HEK293T (cell line): ENCODE measurements around the gene VANGL2.

Experiments used
- CTCF ChIA-PET: fragments of 350-600 bp; formaldehyde crosslinking; extraction: SDS; loops from one replicate; lab custom pipeline; 2021; ENCODE audit warnings: antibody characterized with exemption, inconsistent platforms; lab: Yijun Ruan, JAX
- POLR2A ChIA-PET: fragments of 350-600 bp; formaldehyde crosslinking; extraction: SDS; loops from one replicate; lab custom pipeline; 2020; ENCODE audit warnings: antibody characterized with exemption, inconsistent platforms; lab: Yijun Ruan, JAX
- DNase-seq: peaks from one replicate; pipeline ENCODE4 v3.0.0; 2012; ENCODE audit warnings: mixed read lengths; ENCODE audit errors: extremely low spot score
- ARNT ChIP-seq: fragments of 450-650 bp; IDR thresholded peaks from 2 replicates; pipeline ENCODE4 v1.6.1; 2017; ENCODE audit warnings: mild to moderate bottlenecking
- BHLHE40 ChIP-seq: fragments of 450-650 bp; IDR thresholded peaks from 2 replicates; pipeline ENCODE4 v1.6.1; 2016; ENCODE audit warnings: mild to moderate bottlenecking, moderate library complexity, borderline replicate concordance
- CTBP1 ChIP-seq: fragments of 450-650 bp; IDR thresholded peaks from 2 replicates; pipeline ENCODE4 v1.6.1; 2016; ENCODE audit warnings: borderline replicate concordance
- ELF4 ChIP-seq: fragments of 450-650 bp; IDR thresholded peaks from 2 replicates; pipeline ENCODE4 v1.6.1; 2017; ENCODE audit warnings: antibody characterized with exemption
- FOXA1 ChIP-seq: fragments of 450-650 bp; IDR thresholded peaks from 2 replicates; pipeline ENCODE4 v1.6.1; 2016; ENCODE audit warnings: mild to moderate bottlenecking
- FOXK2 ChIP-seq: fragments of 450-650 bp; IDR thresholded peaks from 2 replicates; pipeline ENCODE4 v1.6.1; 2016; ENCODE audit warnings: mild to moderate bottlenecking
- FOXM1 ChIP-seq: fragments of 450-650 bp; IDR thresholded peaks from 2 replicates; pipeline ENCODE4 v1.6.1; 2017; ENCODE audit warnings: mild to moderate bottlenecking, borderline replicate concordance
- HDGF ChIP-seq: fragments of 450-650 bp; IDR thresholded peaks from 2 replicates; pipeline ENCODE4 v1.6.1; 2017; ENCODE audit warnings: antibody characterized with exemption, borderline replicate concordance
- L3MBTL2 ChIP-seq: fragments of 450-650 bp; conservative IDR thresholded peaks from 2 replicates; pipeline ENCODE4 v1.6.1; 2016; ENCODE audit warnings: mild to moderate bottlenecking
- LEF1 ChIP-seq: fragments of 450-650 bp; IDR thresholded peaks from 2 replicates; pipeline ENCODE4 v1.6.1; 2017; ENCODE audit warnings: mild to moderate bottlenecking, borderline replicate concordance
- NFRKB ChIP-seq: fragments of 450-650 bp; IDR thresholded peaks from 2 replicates; pipeline ENCODE4 v1.6.1; 2016; ENCODE audit warnings: mild to moderate bottlenecking, moderate library complexity
- PKNOX1 ChIP-seq: fragments of 450-650 bp; IDR thresholded peaks from 2 replicates; pipeline ENCODE4 v1.6.1; 2016
- SP1 ChIP-seq: fragments of 450-650 bp; IDR thresholded peaks from 2 replicates; pipeline ENCODE4 v1.6.1; 2017
- SUZ12 ChIP-seq: fragments of 450-650 bp; IDR thresholded peaks from 2 replicates; pipeline ENCODE4 v1.6.1; 2016; ENCODE audit warnings: mild to moderate bottlenecking
- TARDBP ChIP-seq: fragments of 450-650 bp; IDR thresholded peaks from 2 replicates; pipeline ENCODE4 v1.6.1; 2016
- ZNF384 ChIP-seq: fragments of 450-650 bp; IDR thresholded peaks from 2 replicates; pipeline ENCODE4 v1.6.1; 2016

Gene VANGL2

GRCh38 chr1:160400223-160400645 lies at the start of gene VANGL2:
Gene VANGL2 (plus strand): TSS chr1:160400564. CDS start chr1:160415838, 15,274 bp downstream.
- TF ChIP-seq SP1 (no peak), FOXM1 (peak; percentile 70), ZNF384 (no peak), FOXA1 (no peak), L3MBTL2 (0 out of 2 replicates have a peak, but pooled peaks have one; percentile 29)
- CTCF ChIA-PET, result no interaction called here
- POLR2A ChIA-PET, result no interaction called here
- peak; percentile 95 for DNase-seq

- POLR2A ChIA-PET, result no interaction called here
- TF ChIP-seq ELF4 (no peak), ZNF384 (no peak), PKNOX1 (no peak), FOXM1 (no peak), SP1 (no peak), CTBP1 (no peak), LEF1 (no peak), SUZ12 (no peak), TARDBP (no peak), BHLHE40 (no peak), L3MBTL2 (no peak), NFRKB (no peak), ARNT (no peak), FOXA1 (no peak), FOXK2 (no peak), HDGF (no peak)
- CTCF ChIA-PET, result interaction anchor here (0.8 to 5.5 kb wide), 2 partner anchors 24 to 60 kb away, joined by 3 to 45 read pairs; no protein-coding TSS in a partner anchor
- DNase-seq, result no peak
These were observed 48.7 kb upstream of the VANGL2 start for GRCh38 chr1:160351629-160352028.

GRCh38 chr1:160352555-160352954 lies 47.8 kb upstream of the VANGL2 start:
- no peak for TF ChIP-seq FOXK2
- no peak for TF ChIP-seq ARNT
- no peak for TF ChIP-seq SP1
- TF ChIP-seq HDGF, result no peak
- no peak for TF ChIP-seq PKNOX1
- TF ChIP-seq LEF1, result no peak
- TF ChIP-seq TARDBP, result no peak
- TF ChIP-seq BHLHE40, result no peak
- TF ChIP-seq FOXA1, result no peak
- no peak for TF ChIP-seq CTBP1
- no peak for TF ChIP-seq FOXM1
- TF ChIP-seq NFRKB, result no peak
- TF ChIP-seq L3MBTL2, result no peak
- no peak for TF ChIP-seq SUZ12
- no peak for TF ChIP-seq ZNF384
- POLR2A ChIA-PET, result interaction anchor here (1.2 to 2.3 kb wide), 2 partner anchors 10 to 15 kb away, joined by 3 to 11 read pairs; no protein-coding TSS in a partner anchor
- no peak for DNase-seq
- CTCF ChIA-PET, result interaction anchor here (5.5 kb wide), 1 partner anchor 23 kb away, joined by 45 read pairs; no protein-coding TSS in a partner anchor

GRCh38 chr1:160353223-160353622 lies 47.1 kb upstream of the VANGL2 start:
- TF ChIP-seq FOXM1, result no peak
- POLR2A ChIA-PET, result interaction anchor here (0.5 to 2.3 kb wide), 3 partner anchors 9 to 17 kb away, joined by 3 to 11 read pairs (median 3); no protein-coding TSS in a partner anchor
- DNase-seq, result no peak
- CTCF ChIA-PET, result interaction anchor here (0.6 to 5.5 kb wide), 3 partner anchors 10 to 56 kb away, joined by 3 to 45 read pairs (median 4); no protein-coding TSS in a partner anchor

- CTCF ChIA-PET, result interaction anchor here (0.7 to 5.5 kb wide), 4 partner anchors 21 to 185 kb away, joined by 3 to 45 read pairs (median 5); no protein-coding TSS in a partner anchor
- DNase-seq, result peak; percentile 70
- TF ChIP-seq PKNOX1 (no peak), SP1 (no peak), SUZ12 (no peak), ARNT (no peak), ELF4 (no peak), FOXA1 (no peak), CTBP1 (no peak), FOXM1 (no peak), TARDBP (no peak), HDGF (no peak), BHLHE40 (no peak), L3MBTL2 (no peak), NFRKB (no peak), LEF1 (no peak), ZNF384 (no peak), FOXK2 (no peak)
- POLR2A ChIA-PET, result interaction anchor here (1.4 to 2.3 kb wide), 2 partner anchors 8 to 20 kb away, joined by 3 to 11 read pairs; no protein-coding TSS in a partner anchor
These were observed 45.9 kb upstream of the VANGL2 start for GRCh38 chr1:160354388-160354985.

GRCh38 chr1:160357286-160358002 lies 42.9 kb upstream of the VANGL2 start:
- TF ChIP-seq ELF4 (no peak), FOXA1 (no peak), L3MBTL2 (no peak), PKNOX1 (no peak), FOXM1 (no peak), BHLHE40 (no peak), HDGF (no peak), SUZ12 (no peak), LEF1 (no peak), SP1 (no peak), NFRKB (no peak), CTBP1 (no peak), ZNF384 (no peak), FOXK2 (no peak)
- CTCF ChIA-PET, result no interaction called here
- DNase-seq, result no peak
- POLR2A ChIA-PET, result interaction anchor here (0.8 kb wide), 1 partner anchor 9 kb away, joined by 4 read pairs; no protein-coding TSS in a partner anchor
